CD4-positive, alpha-beta T cell treated with Interferon alpha-2 for 1 hour (primary cell): Measurements from ENCODE around the gene SH3D19.

Experiments used
- DNase-seq, 2 donors: peaks; one replicate each; pipeline ENCODE4 v3.0.0-alpha.2; 2020 to 2022

Gene SH3D19

DNA sequence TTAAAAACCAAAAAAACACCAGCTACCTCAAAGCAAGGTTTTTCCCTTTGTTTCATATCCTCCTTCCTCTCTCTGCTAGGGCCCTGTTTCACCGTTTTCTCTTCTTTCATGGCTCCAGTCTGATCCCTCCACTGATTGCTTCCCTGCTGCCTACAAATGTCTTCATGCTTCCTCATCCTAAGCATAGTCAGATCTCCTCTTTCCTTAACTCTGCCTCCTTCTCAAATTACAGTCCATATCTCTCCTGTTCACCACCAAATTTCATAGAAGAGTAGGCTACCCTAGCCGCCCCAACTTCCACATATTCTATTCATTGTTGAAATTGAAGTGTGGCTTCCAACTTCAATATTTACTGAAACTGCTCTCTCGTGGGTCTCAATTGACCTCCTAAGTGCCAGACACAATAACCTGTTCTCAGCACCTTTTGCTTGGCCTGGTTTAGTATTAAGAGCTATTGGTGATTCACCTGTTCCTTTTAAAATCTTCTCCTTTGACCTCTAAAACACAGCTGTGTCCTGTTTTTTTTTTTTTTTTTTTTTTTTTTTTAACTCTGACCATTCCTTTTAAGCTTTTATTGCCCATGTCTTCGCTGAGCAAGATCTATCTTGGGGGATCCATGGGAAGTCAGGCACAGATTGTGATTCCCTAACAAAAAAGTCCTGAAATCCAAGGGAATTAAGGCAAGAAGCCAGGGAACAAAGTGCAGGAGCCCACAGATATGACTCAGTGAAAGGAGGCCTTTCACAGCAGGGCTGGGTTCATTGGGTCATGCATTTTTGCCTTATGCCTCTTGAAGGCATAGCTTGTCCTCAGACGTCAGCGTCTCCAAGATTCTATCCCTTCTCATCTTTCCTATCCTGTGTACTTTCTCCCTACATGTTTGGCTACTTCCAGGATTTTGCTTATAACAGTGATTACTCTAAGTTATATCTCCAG lies 140.6 kb downstream of the SH3D19 start:
- DNase-seq: no peak

DNA sequence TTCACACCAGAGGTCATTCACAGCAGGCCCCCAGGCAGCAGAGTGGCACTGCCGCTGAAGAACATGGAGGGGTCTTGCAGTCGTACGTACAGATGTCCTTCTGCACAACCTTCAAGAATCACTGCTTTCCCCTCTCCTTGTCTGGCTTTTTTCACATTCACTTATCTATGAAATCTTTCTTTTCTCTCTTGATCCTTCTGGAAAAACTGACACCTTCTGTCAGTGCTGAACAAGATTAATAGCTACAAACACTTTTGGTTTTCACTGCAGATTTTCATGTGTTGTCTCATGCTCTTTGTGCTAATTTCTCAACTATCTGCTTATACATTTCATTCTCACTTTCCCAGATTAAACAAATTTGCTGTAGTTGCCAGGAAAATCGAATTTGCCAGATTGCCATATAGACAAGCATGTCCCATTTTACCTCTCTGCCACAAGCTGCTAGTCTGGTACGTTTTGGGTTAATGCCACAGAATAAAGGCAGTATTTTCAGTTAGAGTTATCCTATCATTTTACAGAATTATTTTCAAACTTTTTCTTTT lies 142.9 kb downstream of the SH3D19 start:
- no peak for DNase-seq

- DNase-seq: no peak
These were observed 148.7 kb downstream of the SH3D19 start for GRCh38 chr4:151176685-151177084.

DNA sequence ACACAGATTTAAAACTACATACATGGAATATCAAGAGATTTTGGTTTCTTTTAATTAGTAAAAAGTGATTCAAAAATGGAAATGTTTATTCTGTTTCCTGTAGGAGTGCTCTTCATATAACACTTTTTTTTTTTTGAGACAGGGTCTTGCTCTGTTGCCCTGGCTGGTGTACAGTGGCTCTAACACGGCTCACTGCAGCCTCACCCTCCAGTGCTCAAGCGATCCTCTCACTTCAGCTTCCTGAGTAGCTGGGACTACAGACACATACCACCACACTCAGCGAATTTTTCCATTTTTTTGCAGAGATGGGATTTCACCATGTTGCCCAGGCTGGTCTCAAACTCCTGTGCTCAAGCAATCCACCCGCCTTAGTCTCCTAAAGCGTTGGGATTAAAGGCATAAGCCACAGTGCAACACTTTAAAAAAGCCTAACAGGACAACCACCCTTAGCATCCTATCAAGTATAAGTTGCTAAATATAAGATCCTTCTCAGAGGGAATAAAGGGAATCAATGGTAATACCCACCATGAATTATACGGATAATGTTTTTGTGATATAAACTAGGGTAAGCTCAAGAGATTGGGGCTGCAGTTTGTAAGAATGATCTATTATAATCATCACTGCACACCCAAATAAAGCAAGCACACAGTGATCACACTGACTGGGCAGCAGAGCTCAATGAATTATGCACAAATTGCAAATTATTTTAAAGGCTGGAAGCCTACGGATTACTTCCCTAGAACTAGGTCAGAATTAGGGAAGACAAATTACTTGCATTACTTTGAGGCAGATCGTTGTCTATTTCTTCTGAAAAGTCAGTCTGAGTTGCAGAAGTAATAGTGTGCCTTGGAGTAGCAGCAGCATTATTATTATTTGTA lies 149.4 kb downstream of the SH3D19 start:
- DNase-seq: no peak

- DNase-seq: no peak
These were observed 150.2 kb downstream of the SH3D19 start for GRCh38 chr4:151175233-151175632.

DNA sequence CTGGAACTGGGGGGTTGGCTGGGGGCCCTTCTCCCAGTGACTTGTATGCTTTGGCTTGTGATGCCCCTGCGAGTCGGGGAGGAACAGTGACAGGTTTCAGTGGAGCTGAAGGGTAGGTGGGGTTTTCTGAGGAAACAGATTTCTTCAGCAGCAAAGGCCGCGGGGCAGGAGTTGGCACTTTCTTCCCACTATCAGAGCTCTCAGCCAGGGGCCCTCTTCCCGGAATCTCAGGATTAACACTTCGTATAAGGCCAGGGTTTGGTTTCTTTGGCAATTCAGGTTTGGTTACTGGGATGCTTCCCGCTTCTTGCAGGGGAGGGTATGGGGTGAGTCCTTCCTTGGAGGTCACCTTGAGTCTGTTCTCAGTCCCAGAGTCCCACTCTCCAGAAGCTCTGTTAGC lies 150.6 kb downstream of the SH3D19 start:
- no peak for DNase-seq

- DNase-seq: no peak
These were observed 151.5 kb downstream of the SH3D19 start for GRCh38 chr4:151173871-151174270.

DNA sequence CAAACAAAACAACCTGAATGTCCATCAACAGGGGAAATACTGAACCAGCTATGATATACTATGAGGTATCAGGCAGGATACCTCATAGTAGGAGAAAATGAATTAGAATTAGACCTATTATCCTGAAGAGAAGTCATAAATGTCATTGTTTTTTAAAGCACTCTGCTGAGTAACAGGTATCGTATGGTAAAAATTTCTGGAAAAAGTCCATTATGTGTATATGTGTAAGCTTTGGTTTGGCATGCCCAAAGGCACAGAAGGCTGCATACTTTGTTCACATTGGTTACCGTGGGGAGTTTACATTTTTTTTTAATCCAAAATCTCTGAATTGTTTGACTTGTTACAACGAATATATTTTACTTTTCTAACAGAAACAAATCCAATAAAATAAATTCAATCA lies 155.5 kb downstream of the SH3D19 start:
- DNase-seq: no peak

DNA sequence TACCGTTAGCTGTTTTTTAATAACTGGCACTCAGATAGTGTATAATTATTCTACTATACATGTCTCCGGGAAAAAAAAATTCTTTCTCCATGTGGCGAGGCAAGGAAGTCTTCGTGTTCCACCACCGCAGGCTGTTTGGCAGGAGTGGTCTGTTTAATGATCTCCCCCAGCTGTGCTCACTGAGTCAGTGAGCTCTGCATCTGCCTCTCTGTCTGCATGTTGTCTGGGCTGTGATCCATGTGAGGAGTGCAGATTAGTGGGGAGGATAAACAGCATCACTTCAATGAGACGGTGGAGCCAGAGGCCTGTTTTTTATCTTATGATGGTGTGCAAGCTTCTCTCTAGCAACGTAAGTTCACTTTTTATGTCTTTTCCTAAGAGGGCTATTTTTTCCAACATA lies 156.2 kb downstream of the SH3D19 start:
- DNase-seq: no peak

DNA sequence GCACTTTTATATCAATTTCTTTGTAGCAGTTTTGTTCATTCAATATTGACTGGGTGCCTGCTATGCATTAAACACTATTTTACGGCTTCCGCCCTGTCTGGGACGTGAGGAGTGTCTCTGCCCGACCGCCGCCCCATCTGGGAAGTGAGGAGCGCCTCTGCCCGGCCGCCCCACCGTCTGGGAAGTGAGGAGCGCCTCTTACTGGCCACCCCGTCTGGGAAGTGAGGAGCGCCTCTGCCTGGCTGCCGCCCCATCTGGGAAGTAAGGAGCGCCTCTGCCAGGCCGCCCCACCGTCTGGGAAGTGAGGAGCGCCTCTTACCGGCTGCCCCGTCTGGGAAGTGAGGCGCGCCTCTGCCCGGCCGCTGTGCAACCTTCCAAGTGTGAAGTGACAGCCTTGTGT lies 157.8 kb downstream of the SH3D19 start:
- no peak for DNase-seq

DNA sequence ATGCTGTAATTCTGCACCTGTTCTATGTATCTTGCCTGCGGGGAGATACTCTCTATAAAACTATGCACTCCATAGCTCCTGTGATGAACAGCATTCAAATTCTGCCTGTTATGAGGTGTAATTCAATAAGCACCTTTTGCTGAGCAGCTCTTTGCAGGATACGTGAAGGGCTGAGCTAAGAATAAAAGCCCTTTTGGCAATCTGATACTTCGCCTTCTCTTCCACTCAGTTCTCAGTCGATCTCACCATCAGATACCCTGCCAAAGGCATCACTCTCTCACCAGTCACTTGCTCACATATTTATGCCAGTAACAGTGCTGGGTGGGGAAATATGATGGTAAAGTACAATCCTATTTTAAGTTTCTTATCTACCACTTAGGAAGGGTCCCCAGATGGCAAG lies 158.8 kb downstream of the SH3D19 start:
- DNase-seq: no peak

- DNase-seq: no peak
These were observed 160.0 kb downstream of the SH3D19 start for GRCh38 chr4:151165205-151166000.

DNA sequence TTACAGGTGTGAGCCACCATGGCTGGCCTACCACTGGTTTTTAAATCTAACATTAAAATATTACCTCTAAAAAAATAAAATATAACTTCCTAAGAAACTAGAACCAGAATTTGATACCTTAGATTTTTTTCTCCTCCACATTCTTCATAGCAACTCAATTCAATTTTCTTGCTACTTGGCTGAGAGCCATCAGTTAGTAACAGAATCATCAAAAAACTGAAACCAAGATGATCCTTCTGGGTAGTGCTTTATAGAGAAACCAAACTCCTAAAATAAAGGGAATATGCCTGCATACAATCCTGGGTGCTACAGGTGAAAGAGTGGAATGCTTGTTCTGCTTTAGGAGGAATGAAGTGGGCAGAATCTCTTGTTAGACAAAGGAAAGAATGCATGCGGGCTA lies 161.6 kb downstream of the SH3D19 start:
- no peak for DNase-seq

- DNase-seq: no peak
These were observed 166.4 kb downstream of the SH3D19 start for GRCh38 chr4:151158979-151159378.

DNA sequence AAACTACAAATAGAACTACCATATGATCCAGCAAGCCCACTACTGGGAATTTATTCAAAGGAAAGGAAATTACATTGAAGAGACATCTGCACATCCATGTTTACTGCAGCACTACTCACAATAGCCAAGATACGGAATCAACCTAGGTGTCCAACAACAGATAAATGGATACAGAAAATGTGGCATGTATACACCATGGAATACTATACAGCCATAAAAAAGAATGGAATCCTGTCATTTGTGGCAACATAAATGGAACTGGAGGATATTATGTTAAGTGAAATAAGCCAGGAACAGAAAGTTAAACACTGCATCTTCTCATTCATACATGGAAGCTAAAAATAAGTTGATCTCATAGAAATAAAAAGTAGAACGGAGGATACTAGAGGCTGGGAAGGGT lies 167.9 kb downstream of the SH3D19 start:
- DNase-seq: no peak

GRCh38 chr4:151153585-151153984 lies 171.8 kb downstream of the SH3D19 start:
- DNase-seq: no peak

DNA sequence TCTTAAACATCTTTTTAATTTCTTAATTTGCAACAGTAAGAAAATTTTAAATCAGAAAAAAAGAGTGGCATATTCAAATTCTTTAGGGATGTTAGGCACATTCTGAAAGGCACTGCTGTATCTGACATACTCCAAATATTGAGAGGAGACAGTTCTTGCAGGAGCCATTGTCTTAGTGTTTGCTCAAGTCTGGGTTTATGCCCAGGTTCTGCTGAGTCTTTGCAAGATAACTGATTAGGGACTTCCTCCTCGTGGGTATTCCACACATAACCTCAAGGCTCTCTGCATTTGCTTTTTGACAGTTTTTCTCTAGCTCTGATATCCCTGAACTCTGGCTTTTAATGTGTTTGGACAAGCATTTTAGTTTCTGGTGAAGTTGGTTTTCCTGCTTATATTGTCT lies 173.4 kb downstream of the SH3D19 start:
- DNase-seq: no peak

DNA sequence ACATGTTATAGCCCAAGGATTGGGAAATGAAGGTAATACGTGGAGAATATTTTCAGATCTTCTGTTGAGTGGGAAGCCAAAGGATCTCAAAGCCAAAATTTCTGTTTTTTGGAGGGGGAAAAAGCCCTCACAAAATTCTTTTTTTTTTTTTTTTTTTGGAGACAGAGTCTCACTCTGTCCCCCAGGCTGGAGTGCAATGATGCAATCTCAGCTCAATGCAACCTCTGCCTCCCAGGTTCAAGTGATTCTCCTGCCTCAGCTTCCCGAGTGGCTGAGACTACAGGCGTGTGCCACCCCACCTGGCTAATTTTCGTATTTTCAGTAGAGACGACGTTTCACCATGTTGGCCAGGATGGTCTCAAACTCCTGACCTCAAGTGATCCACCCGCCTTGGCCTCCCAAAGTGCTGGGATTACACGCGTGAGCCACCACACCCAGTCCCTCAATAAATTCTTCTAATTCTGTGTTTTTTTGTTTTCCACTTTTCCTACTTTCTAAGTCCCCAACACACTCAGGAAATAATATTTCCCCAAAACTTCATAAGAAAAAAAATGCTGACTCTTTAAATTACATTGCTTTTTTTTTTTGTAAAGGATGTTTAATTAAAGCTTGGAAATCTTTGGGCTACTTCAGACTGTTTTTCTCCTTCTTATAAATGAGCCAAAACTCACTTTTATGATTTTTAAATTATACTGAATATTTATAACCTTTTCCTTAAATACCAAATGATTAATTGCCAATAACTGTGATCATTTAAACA lies 174.4 kb downstream of the SH3D19 start:
- no peak for DNase-seq

- no peak for DNase-seq
These were observed 177.1 kb downstream of the SH3D19 start for GRCh38 chr4:151148261-151148660.

DNA sequence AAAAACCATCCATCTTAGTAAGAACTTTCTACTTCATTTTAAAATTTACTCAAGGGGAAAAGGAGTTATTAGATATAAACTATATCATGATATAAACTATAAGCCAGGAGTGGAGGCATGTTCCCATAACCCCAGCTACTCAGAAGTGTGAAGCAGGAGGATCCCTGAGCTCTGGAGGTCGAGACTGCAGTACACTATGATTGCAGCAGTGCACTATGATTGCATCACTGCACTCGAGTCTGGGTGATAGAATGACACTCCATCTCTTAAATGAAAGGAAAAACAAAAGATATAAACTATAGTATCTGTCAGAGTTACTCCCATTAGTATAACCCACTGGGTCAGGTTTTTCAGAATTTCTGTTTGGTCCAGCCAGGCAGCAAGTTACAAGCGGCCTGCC lies 178.4 kb downstream of the SH3D19 start:
- DNase-seq: no peak

DNA sequence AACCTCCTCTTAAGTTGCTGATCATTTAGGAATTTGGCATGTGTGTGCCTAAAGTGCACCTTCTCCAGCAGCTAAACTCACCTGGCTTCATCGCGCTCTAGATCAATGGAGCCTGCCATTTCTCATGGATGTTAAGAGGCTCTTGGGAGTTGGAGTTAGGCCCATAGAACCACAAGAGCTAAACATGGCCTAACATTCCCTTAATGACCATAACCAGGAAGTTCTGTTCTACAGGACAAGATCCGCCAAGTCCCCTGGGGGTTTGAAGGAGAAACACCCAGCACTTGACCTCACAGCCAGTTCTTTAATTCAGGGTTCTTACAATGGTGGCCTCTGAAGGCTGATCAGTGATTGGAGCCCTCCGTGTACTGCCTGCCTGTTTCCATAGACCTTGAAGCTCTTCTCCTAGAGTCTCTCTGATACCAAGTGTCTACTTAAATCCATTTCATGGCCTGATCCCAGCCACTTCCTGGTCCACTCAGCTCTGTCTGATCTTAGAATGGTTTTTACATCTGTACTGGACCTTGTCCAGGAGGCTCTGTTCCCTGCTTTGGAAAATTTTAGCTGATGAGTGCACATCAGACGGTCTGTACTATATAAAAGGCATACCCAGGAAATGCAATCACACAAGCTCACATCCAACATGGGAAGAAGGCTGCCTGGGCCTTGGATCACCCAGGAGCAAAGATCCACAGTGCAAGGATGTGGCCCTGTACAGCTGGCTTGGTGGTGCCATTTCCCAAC lies 180.9 kb downstream of the SH3D19 start:
- DNase-seq: no peak
